IPS DF 4.7 (cell line): ENCODE data around the gene TBX1.

Experiments
- DNase-seq: peaks from one replicate; pipeline ENCODE4 v3.0.0-alpha.2; 2013; ENCODE audit warnings: low spot score; ENCODE audit errors: extremely low read depth

The TBX1 gene

GRCh38 chr22:19751497-19752245 is 8.9 kb upstream of the TBX1 start:
- DNase-seq = no peak

DNA sequence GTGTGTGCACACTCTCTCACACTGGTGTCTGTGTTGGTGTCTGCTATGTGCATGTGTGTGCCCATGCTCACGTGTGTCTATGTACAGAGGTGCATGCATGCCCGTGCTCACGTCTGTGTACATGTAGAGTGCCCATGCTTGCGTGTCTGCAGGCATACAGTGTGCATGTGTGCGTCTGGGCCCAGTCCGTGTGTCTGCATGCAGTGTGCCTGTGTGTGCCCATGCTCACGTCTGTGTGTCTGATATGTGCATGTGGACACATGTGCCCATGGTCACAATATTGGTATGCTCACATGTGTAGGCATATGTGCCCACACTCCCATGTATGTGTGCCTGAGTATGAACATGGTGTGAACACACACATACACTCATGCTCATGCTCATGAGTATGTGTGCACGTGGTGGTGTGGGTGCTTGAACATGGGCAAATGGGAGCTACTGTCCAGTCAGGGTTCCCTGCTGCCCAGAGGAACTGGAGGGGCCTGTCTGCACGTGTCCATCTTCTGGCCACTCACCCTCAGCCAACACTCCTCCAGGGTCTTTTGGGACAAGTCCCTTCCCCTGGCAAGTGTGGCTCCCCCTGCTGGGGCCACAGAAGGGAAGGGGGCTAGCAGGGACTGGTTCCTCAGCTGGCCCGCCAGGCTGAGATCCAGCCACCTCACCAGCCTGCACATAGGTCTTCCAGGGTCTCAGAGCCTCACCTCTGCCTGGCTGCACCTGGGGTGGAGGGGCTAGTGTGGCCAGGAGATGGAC is 7.3 kb upstream of the TBX1 start:
- DNase-seq = no peak

DNA sequence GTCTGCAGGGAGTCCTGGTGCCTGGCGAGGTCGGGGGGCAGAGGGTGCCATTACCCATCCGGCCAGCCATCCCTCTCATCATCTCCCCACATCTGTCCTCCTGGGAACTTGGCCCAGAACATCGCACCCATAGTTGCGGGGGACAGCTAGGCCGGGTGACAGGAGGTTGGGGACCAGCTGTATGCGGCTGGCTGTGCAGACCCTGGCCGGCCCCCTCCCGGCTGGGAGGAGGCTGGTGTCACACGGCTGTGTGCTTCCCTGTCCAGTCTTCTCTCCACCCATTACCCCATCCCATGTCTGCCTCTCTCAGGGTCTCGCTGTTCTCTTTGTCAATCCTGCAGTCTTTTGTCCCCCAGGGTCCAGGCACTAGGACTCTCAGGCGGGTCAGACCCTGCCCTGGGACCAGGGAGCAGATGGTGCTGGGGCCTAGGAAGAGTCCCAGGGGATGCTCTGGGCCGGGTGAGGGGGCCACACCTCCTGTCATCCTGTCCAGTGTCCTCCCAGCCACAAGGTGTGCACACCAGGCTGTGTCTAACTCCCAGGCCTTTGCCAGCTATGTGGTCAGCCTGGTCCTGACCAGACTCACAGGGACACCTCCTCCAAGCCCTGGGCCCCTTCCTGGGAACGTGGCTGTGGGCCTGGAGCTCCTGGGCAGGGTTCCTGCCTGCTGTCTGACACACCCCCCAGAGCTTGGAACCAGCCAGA is 6.4 kb upstream of the TBX1 start:
- no peak for DNase-seq

DNA sequence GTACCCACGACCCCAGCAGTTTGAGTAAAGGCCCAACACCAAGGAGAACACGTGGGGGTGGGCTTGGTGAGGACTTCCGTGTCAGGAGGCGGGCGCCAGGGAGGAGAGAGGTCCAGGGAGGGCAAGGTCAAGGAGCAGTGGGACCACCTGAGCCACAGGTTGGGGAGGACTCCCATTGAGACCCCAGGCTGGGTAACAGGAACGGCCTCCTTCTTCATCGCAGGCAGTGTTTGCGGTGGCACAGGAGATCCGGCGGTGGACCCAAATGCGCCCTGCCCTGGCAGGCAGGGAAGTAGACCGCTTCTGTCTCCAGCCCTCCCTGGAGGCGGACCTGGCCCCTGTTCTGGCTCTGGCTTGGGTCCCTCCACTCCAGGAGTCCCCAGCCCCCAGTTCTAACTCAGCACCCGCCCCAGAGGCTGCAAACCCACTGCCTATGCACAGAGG is 5.9 kb upstream of the TBX1 start:
- DNase-seq = no peak

DNA sequence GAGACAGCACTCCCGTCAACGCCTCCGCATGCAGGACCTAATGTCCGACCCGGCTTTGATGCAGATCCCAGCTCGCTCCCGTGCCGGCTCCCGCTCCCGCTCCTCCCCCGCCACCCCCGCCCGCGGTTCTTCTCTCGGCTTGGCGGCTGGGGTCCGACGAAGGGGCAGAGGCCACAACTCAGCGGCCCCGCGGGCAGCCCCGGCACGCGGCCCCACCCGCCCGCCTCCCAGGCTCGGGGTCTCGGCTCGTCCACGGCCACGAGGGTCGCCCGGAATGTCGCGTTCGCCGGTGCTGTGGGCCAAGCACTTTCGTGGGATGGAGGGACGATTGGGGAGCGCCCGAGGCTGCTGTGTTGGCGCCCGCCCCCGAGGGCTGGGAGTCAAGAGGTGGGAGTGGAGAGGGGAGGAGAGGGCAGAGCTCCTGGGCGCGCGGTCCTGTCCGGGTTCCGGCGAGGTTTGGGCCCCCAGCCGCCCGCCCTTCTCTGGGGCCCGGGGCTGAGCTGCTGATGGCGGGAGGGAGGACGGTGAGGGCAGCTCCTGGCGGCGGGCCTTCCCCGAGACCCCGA is 5.3 kb upstream of the TBX1 start:
- no peak for DNase-seq

GRCh38 chr22:19755722-19756287 is 4.8 kb upstream of the TBX1 start:
- no peak for DNase-seq

DNA sequence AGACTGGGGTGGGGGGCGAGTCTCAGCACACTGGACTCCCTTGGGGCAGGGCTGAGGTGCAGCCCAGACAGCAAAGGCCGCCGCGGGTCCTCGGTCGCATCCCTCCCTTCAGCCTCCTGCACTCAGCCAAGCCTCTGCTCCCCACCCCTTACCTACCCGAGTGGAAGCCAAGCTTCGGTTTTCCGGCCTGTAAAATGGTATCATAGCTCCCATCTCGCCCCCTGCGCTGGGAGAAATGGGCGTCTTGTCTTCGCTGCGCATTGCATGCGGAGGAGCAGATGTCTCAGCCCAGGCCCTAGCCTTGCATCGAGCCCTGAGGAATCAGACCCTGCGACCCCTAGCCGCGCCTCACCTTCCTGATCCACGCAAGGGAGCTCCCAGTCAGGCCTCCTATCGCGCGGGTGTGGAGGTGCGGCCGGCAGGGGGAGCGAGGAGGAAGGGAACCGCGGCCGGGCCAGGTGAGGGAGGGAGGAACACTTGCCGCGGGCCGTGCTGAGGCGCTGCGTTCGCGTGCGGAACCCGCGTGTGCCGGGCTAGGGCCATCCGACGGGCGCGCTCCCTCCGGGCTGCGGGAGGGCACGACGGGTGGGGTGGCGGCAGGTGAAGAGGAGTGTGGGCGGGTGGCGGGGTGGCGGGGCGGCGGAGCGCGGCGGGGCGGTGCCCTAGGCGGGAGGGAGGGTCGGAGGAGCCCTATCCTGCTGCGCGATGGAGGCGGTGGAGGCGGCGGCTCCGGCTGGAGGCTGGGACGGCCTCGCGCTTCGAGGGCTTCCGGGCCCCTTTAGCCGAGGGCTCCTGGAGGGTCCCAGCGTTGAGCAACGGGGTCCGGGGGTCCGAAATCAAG is 4.1 kb upstream of the TBX1 start:
- DNase-seq = no peak

- DNase-seq = no peak
Measured at GRCh38 chr22:19757140-19757984, 3.2 kb upstream of the TBX1 start.

GRCh38 chr22:19757985-19758895 is 2.3 kb upstream of the TBX1 start:
- no peak for DNase-seq

DNA sequence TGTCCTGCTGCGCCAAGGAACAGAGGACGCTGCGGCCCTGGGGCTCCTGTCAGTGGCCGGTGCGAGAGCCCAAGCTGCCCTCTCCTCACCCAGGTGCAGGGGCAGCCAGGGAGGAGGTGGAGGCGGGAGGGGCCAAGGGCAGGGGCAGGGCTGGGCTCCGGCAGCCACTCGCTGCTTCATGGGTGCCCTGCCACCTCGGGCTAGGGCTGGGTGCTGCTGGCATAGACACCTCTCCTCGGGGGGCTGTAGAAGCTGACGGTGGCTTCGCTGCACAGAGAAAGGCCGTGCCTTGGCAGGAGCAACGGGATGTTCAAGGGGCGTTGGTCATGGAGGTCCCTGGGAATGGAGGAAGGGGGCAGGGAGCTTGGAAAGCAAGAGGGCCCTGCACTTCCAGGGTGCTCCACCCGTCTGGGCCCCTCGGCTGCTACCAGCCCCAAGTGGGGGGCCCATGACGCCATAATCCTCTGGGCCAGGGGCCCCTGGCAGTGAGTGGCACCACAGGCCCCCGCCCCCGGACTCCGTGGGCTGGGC is 1.6 kb upstream of the TBX1 start:
- DNase-seq = no peak

GRCh38 chr22:19759427-19760057 is 1.0 kb upstream of the TBX1 start:
- no peak for DNase-seq

DNA sequence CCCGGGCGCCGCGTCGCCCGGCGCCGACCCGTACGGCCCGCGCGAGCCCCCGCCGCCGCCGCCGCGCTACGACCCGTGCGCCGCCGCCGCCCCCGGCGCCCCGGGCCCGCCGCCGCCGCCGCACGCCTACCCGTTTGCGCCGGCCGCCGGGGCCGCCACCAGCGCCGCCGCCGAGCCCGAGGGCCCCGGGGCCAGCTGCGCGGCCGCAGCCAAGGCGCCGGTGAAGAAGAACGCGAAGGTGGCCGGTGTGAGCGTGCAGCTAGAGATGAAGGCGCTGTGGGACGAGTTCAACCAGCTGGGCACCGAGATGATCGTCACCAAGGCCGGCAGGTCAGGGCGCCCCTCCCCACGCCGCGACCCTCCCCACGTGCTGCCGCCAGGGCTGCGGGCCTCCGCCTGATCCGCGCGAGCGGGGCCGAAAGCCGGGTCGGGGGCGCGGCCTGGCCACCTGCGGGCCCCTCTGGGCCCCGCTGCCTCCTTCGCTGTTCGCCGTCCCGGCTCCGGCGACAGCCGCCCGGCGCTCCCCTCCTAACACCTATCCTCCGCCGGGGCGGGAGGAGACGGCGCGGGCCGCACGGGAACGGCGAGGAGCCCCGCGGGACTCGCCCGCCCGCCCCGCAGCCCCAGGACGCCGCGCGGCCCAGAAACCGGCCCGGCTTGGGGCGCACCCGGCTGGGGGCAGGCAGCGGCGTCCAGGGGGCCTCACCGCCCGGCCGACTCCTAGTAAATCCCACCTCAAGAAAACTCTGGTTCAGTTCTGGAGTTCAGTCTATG is 560 bp downstream of the TBX1 start:
- no peak for DNase-seq

GRCh38 chr22:19761725-19762567 is 1.4 kb downstream of the TBX1 start:
- DNase-seq = no peak

- DNase-seq = no peak
Measured at GRCh38 chr22:19762568-19763457, 2.2 kb downstream of the TBX1 start.
